GM23338 (cell line): Measurements from ENCODE around the gene EMCN. TPM values are rescaled to one million over a fixed set of nuclear protein-coding genes. Genes with fewer than 3 reads are reported as not detected.
"Not testable (repeated sequence)": the region's sequence is repeated elsewhere in the genome, so short reads cannot be mapped to it uniquely, and the experiment has no call there.

Source experiments
- ATAC-seq: fragments of 200-7000 bp; cut with Tn5 transposase; 3 replicates; pipeline ENCODE4 v1.9.1; 2020
- DNase-seq: peaks from one replicate; pipeline ENCODE4 v3.0.0-alpha.2; 2015; ENCODE audit warnings: low spot score
- H2AFZ ChIP-seq: fragments of 200-600 bp; sonication (generic); 2 replicates; pipeline ENCODE4 v1.8.0; 2016; ENCODE audit warnings: antibody characterized with exemption, mild to moderate bottlenecking, moderate library complexity
- H3F3A ChIP-seq: fragments of 200-600 bp; sonication (generic); replicated peaks from 2 replicates; pipeline ENCODE4 v1.8.0; 2017; ENCODE audit warnings: antibody characterized with exemption, mixed run types, low read depth
- H3K27ac ChIP-seq: fragments of 200-600 bp; sonication (generic); 2 replicates; pipeline ENCODE4 v1.6.1; 2016; ENCODE audit warnings: low read depth
- H3K27me3 ChIP-seq: fragments of 200-600 bp; sonication (generic); 2 replicates; pipeline ENCODE4 v1.8.0; 2016; ENCODE audit warnings: mild to moderate bottlenecking, mixed run types, moderate library complexity; ENCODE audit not compliant: insufficient read depth
- H3K36me3 ChIP-seq: fragments of 200-600 bp; sonication (generic); 2 replicates; pipeline ENCODE4 v1.8.0; 2016; ENCODE audit warnings: mild to moderate bottlenecking; ENCODE audit not compliant: insufficient read depth
- H3K4me1 ChIP-seq: fragments of 200-600 bp; sonication (generic); 2 replicates; pipeline ENCODE4 v1.8.0; 2016; ENCODE audit warnings: mild to moderate bottlenecking, moderate library complexity; ENCODE audit not compliant: insufficient read depth
- H3K4me2 ChIP-seq: fragments of 200-600 bp; sonication (generic); 2 replicates; pipeline ENCODE4 v1.7.1; 2017; ENCODE audit warnings: mixed run types
- H3K4me3 ChIP-seq: fragments of 200-600 bp; sonication (generic); 2 replicates; pipeline ENCODE4 v1.6.1; 2016; ENCODE audit warnings: mixed run types
- H3K79me2 ChIP-seq: fragments of 200-600 bp; sonication (generic); replicated peaks from 2 replicates; pipeline ENCODE4 v1.8.0; 2017; ENCODE audit warnings: mild to moderate bottlenecking; ENCODE audit not compliant: insufficient read depth
- H3K9me2 ChIP-seq: fragments of 200-600 bp; sonication (generic); 2 replicates; pipeline ENCODE4 v1.8.0; 2017; ENCODE audit not compliant: insufficient read depth
- H4K20me1 ChIP-seq: fragments of 200-600 bp; sonication (generic); replicated peaks from 2 replicates; pipeline ENCODE4 v1.8.0; 2017; ENCODE audit warnings: mild to moderate bottlenecking; ENCODE audit not compliant: insufficient read depth
- H3K27ac Mint-ChIP-seq: 2 replicates; pipeline ENCODE4 v1.8.0; 2020; ENCODE audit warnings: inconsistent platforms, mild to moderate bottlenecking, moderate library complexity, mixed read lengths
- H3K27me3 Mint-ChIP-seq: 3 replicates; pipeline ENCODE4 v1.8.0; 2022; ENCODE audit warnings: low read depth, mild to moderate bottlenecking, moderate library complexity, mixed read lengths, inconsistent platforms; ENCODE audit not compliant: insufficient read depth, poor library complexity
- H3K36me3 Mint-ChIP-seq: 3 replicates; pipeline ENCODE4 v1.8.0; 2021; ENCODE audit warnings: low read depth, mild to moderate bottlenecking, inconsistent platforms, moderate library complexity, mixed read lengths
- H3K4me1 Mint-ChIP-seq: 3 replicates; pipeline ENCODE4 v1.8.0; 2020; ENCODE audit warnings: mild to moderate bottlenecking, inconsistent platforms, mixed read lengths
- H3K4me3 Mint-ChIP-seq: 3 replicates; pipeline ENCODE4 v1.8.0; 2021; ENCODE audit warnings: moderate library complexity, mild to moderate bottlenecking, inconsistent platforms, mixed read lengths
- H3K9me3 Mint-ChIP-seq: 3 replicates; pipeline ENCODE4 v1.8.0; 2020; ENCODE audit warnings: moderate library complexity, mild to moderate bottlenecking, inconsistent platforms, mixed read lengths
- CREB1 ChIP-seq: fragments of 250-450 bp; sonication (Bioruptor Pico); IDR thresholded peaks from 2 replicates; pipeline ENCODE4 v1.5.0; 2020; ENCODE audit warnings: low read depth, mild to moderate bottlenecking, moderate library complexity
- EZH2 ChIP-seq: fragments of 200-600 bp; sonication (generic); IDR thresholded peaks from one replicate; pipeline ENCODE4 v1.8.0; 2017; ENCODE audit warnings: antibody characterized with exemption, mild to moderate bottlenecking, low read depth; ENCODE audit not compliant: unreplicated experiment
- EZH2phosphoT487 ChIP-seq: fragments of 200-600 bp; sonication (generic); IDR thresholded peaks from one replicate; pipeline ENCODE4 v1.8.1; 2018; ENCODE audit warnings: antibody characterized with exemption; ENCODE audit not compliant: unreplicated experiment
- NANOG ChIP-seq: IDR thresholded peaks from 2 replicates; pipeline ENCODE4 v1.6.1; 2016; ENCODE audit warnings: antibody characterized with exemption, borderline replicate concordance
- POLR2AphosphoS5 ChIP-seq: IDR thresholded peaks from 2 replicates; pipeline ENCODE4 v1.6.1; 2016; ENCODE audit warnings: antibody characterized with exemption, low read depth
- STAT1 ChIP-seq: IDR thresholded peaks from one replicate; pipeline ENCODE4 v1.6.1; 2016; ENCODE audit warnings: antibody characterized with exemption; ENCODE audit not compliant: unreplicated experiment
- ZNF114 ChIP-seq: fragments of 250-450 bp; sonication (Bioruptor Pico); IDR thresholded peaks from 2 replicates; pipeline ENCODE4 v1.5.0; 2020; ENCODE audit warnings: mild to moderate bottlenecking, moderate library complexity
- ZNF331 ChIP-seq: fragments of 250-450 bp; sonication (Bioruptor Pico); IDR thresholded peaks from 2 replicates; pipeline ENCODE4 v1.5.0; 2020; ENCODE audit warnings: low read depth, mild to moderate bottlenecking, moderate library complexity
- polyA plus RNA-seq: library from polyadenylated mRNA; unstranded; fragments of >200 nt; fragmentation: Nextera tagmentation; extraction: Ambion mirVana; gene quantifications from 2 replicates; pipeline ENCODE4 v1.2.1, GENCODE V29; 2016
- total RNA-seq: library from RNA; depleted of rRNA; stranded (reverse); fragments of >200 nt; shearing (Covaris generic); gene quantifications from 2 replicates; pipeline ENCODE4 v1.2.3, GENCODE V29; 2014
- TF ChIP-seq, protein P1 (sequence below): IDR thresholded peaks from one replicate; pipeline ENCODE4 v1.6.1; 2018; ENCODE audit warnings: antibody characterized with exemption; ENCODE audit not compliant: unreplicated experiment
- TF ChIP-seq, protein P2 (sequence below): IDR thresholded peaks from 2 replicates; pipeline ENCODE4 v1.6.1; 2016; ENCODE audit warnings: antibody characterized with exemption
- TF ChIP-seq, protein P3 (sequence below): fragments of 250-450 bp; sonication (Bioruptor Pico); IDR thresholded peaks from 2 replicates; pipeline ENCODE4 v1.5.0; 2020; ENCODE audit warnings: mild to moderate bottlenecking, moderate library complexity

The EMCN gene
- total and polyA plus RNA-seq, 2 experiments from 2014 or later = not detected

DNA sequence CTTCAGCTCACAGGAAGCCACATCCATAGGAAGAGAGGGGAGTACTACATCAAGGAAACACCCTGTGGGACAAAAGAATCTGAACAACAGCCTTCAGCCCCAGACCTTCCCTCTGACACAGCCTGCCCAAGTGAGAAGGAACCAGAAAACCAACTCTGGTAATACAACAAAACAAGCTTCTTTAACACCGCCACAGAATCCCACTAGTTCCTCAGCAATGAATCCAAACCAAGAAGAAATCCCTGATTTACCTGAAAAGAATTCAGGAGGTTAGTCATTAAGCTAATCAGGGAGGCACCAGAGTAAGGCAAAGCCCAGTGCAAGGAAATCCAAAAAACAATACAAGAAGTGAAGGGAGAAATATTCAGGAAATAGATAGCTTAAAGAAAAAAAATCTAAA lies 137.4 kb downstream of the EMCN start:
- H3K4me2 ChIP-seq, H3K4me1 ChIP-seq, H3K9me3 Mint-ChIP-seq, H3K79me2 ChIP-seq, H3K27me3 ChIP-seq, H3K36me3 ChIP-seq, H3K4me3 ChIP-seq, H3K27ac Mint-ChIP-seq, H3K27me3 Mint-ChIP-seq, H3F3A ChIP-seq, ATAC-seq, H3K27ac ChIP-seq, H3K4me3 Mint-ChIP-seq, H3K4me1 Mint-ChIP-seq, DNase-seq, H3K9me2 ChIP-seq, H4K20me1 ChIP-seq, H3K36me3 Mint-ChIP-seq: not testable (repeated sequence)
- H2AFZ ChIP-seq = peak overlapping the region; percentile 78; the same call in 1 of the 2 replicates

DNA sequence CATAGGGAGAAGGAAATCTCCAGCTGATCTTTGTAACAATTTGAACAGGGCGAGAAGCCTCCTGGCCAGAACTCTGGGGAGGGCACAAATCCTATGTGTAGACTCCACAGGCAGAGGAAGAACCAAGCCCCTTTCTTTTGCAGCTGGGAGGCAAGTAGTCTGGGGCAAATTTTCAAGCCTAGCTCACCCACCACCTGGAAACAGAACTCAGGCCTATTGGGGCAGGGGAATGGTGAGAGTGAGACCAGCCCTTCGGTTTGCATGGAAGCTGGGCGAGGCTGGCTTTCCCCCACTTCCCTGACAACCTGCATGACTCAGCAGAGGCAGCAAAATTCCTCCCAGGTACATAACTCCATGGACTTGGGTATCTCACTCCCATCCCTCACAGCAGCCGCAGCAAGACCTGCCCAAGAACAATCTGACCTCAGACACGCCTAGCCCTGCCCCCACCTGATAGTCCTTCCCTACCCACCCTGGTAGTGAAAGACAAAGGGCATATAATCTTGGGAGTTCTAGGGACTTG lies 138.2 kb downstream of the EMCN start:
- ATAC-seq = no peak
- H3K4me3 ChIP-seq = no peak overlapping the region
- no peak overlapping the region for H3K4me3 Mint-ChIP-seq
- TF ChIP-seq NANOG = no peak
- TF ChIP-seq CREB1 (CRISPR knock-in tag) = no peak
- no peak for TF ChIP-seq ZNF114
- TF ChIP-seq, protein P1, sequence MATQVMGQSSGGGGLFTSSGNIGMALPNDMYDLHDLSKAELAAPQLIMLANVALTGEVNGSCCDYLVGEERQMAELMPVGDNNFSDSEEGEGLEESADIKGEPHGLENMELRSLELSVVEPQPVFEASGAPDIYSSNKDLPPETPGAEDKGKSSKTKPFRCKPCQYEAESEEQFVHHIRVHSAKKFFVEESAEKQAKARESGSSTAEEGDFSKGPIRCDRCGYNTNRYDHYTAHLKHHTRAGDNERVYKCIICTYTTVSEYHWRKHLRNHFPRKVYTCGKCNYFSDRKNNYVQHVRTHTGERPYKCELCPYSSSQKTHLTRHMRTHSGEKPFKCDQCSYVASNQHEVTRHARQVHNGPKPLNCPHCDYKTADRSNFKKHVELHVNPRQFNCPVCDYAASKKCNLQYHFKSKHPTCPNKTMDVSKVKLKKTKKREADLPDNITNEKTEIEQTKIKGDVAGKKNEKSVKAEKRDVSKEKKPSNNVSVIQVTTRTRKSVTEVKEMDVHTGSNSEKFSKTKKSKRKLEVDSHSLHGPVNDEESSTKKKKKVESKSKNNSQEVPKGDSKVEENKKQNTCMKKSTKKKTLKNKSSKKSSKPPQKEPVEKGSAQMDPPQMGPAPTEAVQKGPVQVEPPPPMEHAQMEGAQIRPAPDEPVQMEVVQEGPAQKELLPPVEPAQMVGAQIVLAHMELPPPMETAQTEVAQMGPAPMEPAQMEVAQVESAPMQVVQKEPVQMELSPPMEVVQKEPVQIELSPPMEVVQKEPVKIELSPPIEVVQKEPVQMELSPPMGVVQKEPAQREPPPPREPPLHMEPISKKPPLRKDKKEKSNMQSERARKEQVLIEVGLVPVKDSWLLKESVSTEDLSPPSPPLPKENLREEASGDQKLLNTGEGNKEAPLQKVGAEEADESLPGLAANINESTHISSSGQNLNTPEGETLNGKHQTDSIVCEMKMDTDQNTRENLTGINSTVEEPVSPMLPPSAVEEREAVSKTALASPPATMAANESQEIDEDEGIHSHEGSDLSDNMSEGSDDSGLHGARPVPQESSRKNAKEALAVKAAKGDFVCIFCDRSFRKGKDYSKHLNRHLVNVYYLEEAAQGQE = no peak
- no peak for TF ChIP-seq EZH2
- TF ChIP-seq ZNF331 (CRISPR knock-in tag) = no peak
- TF ChIP-seq, protein P2, sequence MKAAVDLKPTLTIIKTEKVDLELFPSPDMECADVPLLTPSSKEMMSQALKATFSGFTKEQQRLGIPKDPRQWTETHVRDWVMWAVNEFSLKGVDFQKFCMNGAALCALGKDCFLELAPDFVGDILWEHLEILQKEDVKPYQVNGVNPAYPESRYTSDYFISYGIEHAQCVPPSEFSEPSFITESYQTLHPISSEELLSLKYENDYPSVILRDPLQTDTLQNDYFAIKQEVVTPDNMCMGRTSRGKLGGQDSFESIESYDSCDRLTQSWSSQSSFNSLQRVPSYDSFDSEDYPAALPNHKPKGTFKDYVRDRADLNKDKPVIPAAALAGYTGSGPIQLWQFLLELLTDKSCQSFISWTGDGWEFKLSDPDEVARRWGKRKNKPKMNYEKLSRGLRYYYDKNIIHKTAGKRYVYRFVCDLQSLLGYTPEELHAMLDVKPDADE = no peak
- no peak for TF ChIP-seq POLR2AphosphoS5
- TF ChIP-seq STAT1 = no peak
- TF ChIP-seq, protein P3, sequence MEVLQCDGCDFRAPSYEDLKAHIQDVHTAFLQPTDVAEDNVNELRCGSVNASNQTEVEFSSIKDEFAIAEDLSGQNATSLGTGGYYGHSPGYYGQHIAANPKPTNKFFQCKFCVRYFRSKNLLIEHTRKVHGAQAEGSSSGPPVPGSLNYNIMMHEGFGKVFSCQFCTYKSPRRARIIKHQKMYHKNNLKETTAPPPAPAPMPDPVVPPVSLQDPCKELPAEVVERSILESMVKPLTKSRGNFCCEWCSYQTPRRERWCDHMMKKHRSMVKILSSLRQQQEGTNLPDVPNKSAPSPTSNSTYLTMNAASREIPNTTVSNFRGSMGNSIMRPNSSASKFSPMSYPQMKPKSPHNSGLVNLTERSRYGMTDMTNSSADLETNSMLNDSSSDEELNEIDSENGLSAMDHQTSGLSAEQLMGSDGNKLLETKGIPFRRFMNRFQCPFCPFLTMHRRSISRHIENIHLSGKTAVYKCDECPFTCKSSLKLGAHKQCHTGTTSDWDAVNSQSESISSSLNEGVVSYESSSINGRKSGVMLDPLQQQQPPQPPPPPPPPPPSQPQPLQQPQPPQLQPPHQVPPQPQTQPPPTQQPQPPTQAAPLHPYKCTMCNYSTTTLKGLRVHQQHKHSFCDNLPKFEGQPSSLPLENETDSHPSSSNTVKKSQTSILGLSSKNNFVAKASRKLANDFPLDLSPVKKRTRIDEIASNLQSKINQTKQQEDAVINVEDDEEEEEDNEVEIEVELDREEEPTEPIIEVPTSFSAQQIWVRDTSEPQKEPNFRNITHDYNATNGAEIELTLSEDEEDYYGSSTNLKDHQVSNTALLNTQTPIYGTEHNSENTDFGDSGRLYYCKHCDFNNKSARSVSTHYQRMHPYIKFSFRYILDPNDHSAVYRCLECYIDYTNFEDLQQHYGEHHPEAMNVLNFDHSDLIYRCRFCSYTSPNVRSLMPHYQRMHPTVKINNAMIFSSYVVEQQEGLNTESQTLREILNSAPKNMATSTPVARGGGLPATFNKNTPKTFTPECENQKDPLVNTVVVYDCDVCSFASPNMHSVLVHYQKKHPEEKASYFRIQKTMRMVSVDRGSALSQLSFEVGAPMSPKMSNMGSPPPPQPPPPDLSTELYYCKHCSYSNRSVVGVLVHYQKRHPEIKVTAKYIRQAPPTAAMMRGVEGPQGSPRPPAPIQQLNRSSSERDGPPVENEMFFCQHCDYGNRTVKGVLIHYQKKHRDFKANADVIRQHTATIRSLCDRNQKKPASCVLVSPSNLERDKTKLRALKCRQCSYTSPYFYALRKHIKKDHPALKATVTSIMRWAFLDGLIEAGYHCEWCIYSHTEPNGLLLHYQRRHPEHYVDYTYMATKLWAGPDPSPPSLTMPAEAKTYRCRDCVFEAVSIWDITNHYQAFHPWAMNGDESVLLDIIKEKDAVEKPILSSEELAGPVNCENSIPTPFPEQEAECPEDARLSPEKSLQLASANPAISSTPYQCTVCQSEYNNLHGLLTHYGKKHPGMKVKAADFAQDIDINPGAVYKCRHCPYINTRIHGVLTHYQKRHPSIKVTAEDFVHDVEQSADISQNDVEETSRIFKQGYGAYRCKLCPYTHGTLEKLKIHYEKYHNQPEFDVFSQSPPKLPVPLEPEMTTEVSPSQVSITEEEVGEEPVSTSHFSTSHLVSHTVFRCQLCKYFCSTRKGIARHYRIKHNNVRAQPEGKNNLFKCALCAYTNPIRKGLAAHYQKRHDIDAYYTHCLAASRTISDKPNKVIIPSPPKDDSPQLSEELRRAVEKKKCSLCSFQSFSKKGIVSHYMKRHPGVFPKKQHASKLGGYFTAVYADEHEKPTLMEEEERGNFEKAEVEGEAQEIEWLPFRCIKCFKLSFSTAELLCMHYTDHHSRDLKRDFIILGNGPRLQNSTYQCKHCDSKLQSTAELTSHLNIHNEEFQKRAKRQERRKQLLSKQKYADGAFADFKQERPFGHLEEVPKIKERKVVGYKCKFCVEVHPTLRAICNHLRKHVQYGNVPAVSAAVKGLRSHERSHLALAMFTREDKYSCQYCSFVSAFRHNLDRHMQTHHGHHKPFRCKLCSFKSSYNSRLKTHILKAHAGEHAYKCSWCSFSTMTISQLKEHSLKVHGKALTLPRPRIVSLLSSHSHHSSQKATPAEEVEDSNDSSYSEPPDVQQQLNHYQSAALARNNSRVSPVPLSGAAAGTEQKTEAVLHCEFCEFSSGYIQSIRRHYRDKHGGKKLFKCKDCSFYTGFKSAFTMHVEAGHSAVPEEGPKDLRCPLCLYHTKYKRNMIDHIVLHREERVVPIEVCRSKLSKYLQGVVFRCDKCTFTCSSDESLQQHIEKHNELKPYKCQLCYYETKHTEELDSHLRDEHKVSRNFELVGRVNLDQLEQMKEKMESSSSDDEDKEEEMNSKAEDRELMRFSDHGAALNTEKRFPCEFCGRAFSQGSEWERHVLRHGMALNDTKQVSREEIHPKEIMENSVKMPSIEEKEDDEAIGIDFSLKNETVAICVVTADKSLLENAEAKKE (CRISPR knock-in tag) = no peak
- no peak for TF ChIP-seq EZH2phosphoT487

More for the DNA sequence above, 138.2 kb downstream of the EMCN start:
- Mint-ChIP-seq H3K27me3 (peaks cover 2% of the 10 kb centered on the region), H3K27ac (peak overlapping the region; percentile 82), H3K36me3 (no peaks in the 10 kb centered on the region), H3K9me3 (peaks cover 4% of the 10 kb centered on the region; the same call in 1 of the 3 replicates), H3K4me1 (peaks cover 3% of the 10 kb centered on the region; the same call in 2 of the 3 replicates)
- Histone ChIP-seq H3F3A (no peaks in the 10 kb centered on the region), H3K36me3 (no peaks in the 10 kb centered on the region), H3K27me3 (no peaks in the 10 kb centered on the region), H3K79me2 (no peaks in the 10 kb centered on the region), H3K4me2 (no peak overlapping the region), H3K27ac (no peak overlapping the region), H2AFZ (peak overlapping the region; percentile 78; the same call in 1 of the 2 replicates), H3K4me1 (no peaks in the 10 kb centered on the region), H4K20me1 (no peaks in the 10 kb centered on the region), H3K9me2 (peaks cover 8% of the 10 kb centered on the region; the same call in 1 of the 2 replicates)
- no peak for DNase-seq
